ENCODE data around the gene SF1. TPM values are rescaled to one million over a fixed set of nuclear protein-coding genes. Genes with fewer than 3 reads are reported as not detected.

SF1 gene
- total and polyA plus RNA-seq, 2 experiments from 2014 or later: 62.2 to 81.6 TPM

- 34 to 40% methylated on average over 9 of the region's 9 CpGs for WGBS, 2 experiments (ENCODE audit: low coverage in 1 of 2, low lambda C conversion rate in 2 of 2, missing lambda C conversion rate in 2 of 2)
- H3K27ac ChIP-seq: no peak overlapping the region
- no peak for TF ChIP-seq EZH2 (IDR thresholded peaks at IDR 0.05; ENCODE audit: insufficient read depth, poor library complexity, severe bottlenecking)
- TF ChIP-seq EZH2phosphoT487 (IDR thresholded peaks at IDR 0.05; ENCODE audit: insufficient read depth, low read depth): no peak
These were observed 54.2 kb downstream of the SF1 start for GRCh38 chr11:64723907-64724862.

DNA sequence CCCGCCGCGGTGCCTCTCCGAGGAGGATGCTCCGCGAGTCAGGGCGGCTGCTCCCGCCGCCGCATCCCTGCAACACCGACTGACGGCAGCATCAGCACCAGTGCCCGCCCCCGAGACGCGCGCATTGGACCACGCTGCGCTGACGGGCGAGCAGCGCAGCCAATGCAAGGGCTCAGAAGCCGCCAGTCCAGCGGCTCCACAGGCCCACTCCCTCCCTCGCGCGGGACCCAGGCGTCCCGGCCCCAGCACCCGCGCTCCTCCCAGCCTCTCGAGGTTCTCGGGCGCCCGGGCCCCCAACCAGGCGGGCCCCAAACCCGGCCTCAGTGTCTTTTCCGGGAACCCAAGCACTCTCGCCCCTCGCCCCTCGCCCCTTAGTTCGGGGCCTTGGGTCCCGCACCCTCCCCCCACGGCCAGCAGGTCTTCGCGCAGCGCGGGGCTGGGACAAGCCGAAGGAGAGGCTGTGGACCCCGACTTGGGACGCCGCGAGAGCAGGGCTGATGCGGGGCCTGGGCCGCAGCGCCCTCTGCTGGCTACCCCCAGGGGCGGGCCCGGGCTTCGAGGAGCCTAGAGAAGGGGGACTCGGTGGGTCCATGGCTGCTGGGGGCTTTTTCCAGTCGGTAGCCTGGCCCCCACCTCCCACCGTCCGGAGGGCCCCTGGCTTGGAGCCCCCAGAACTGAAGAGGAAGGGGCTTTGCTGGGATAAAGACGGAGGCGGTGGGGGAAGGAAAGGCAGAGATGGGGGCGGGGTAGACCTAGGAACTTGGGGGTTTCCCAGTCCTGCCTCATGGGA is 55.0 kb downstream of the SF1 start, which contains the start of gene NRXN2:
Gene NRXN2 (minus strand): TSS at position 81 of the 790 bp plus-strand sequence. CDS start 9,498 bp downstream, outside the sequence.
- Histone ChIP-seq H3K9me2 (ENCODE audit: insufficient read depth) (no peaks in the 10 kb centered on the region), H3K79me2 (ENCODE audit: insufficient read depth) (no peaks in the 10 kb centered on the region), H3K9ac (peak within 1 kb of the TSS; percentile 84), H3K4me1 (ENCODE audit: insufficient read depth) (no peaks in the 10 kb centered on the region), H3K9me3 (ENCODE audit: low read depth) (no peaks in the 10 kb centered on the region), H2AFZ (peak within 1 kb of the TSS; percentile 100), H3K36me3 (ENCODE audit: low read depth) (no peaks in the 10 kb centered on the region), H3K27ac (no peak within 1 kb of the TSS), H3F3A (ENCODE audit: insufficient read depth) (no peaks in the 10 kb centered on the region), H4K20me1 (ENCODE audit: insufficient read depth) (no peaks in the 10 kb centered on the region), H3K4me2 (ENCODE audit: unreplicated experiment) (peak within 1 kb of the TSS; percentile 98), H3K27me3 (replicated peaks; ENCODE audit: insufficient read depth) (peaks cover 30% of the 10 kb centered on the region), H3K4me3 (peak within 1 kb of the TSS; percentile 89)
- TF ChIP-seq EZH2phosphoT487 (IDR thresholded peaks at IDR 0.05; ENCODE audit: insufficient read depth, low read depth) (no peak), EZH2 (IDR thresholded peaks at IDR 0.05; ENCODE audit: insufficient read depth, poor library complexity, severe bottlenecking) (no peak)
- in situ Hi-C loops (cut with MboI): no loop called here
- 5% methylated on average over 33 to 51 of the region's 66 CpGs for WGBS, 2 experiments (ENCODE audit: low coverage in 1 of 2, low lambda C conversion rate in 2 of 2, missing lambda C conversion rate in 2 of 2)
- peak; percentile 93 for DNase-seq

More at GRCh38 chr11:64723907-64724862, 54.2 kb downstream of the SF1 start:
- Histone ChIP-seq H3K4me3 (no peak overlapping the region), H3K9me3 (ENCODE audit: low read depth) (no peaks in the 10 kb centered on the region), H4K20me1 (ENCODE audit: insufficient read depth) (no peaks in the 10 kb centered on the region), H3K9ac (no peak overlapping the region), H3F3A (ENCODE audit: insufficient read depth) (no peaks in the 10 kb centered on the region), H3K4me2 (ENCODE audit: unreplicated experiment) (no peak overlapping the region), H3K79me2 (ENCODE audit: insufficient read depth) (no peaks in the 10 kb centered on the region), H3K4me1 (ENCODE audit: insufficient read depth) (no peaks in the 10 kb centered on the region), H3K27me3 (replicated peaks; ENCODE audit: insufficient read depth) (peaks cover 21% of the 10 kb centered on the region), H3K9me2 (ENCODE audit: insufficient read depth) (no peaks in the 10 kb centered on the region), H3K36me3 (ENCODE audit: low read depth) (no peaks in the 10 kb centered on the region), H2AFZ (no peak overlapping the region)
- DNase-seq: no peak
- in situ Hi-C loops (cut with MboI): no loop called here

- H3F3A ChIP-seq (ENCODE audit: insufficient read depth): no peaks in the 10 kb centered on the region
- H4K20me1 ChIP-seq (ENCODE audit: insufficient read depth): no peaks in the 10 kb centered on the region
- no peak overlapping the region for H2AFZ ChIP-seq
- no peak overlapping the region for H3K27ac ChIP-seq
- H3K4me3 ChIP-seq: no peak overlapping the region
- H3K4me1 ChIP-seq (ENCODE audit: insufficient read depth): no peaks in the 10 kb centered on the region
- no peaks in the 10 kb centered on the region for H3K79me2 ChIP-seq (ENCODE audit: insufficient read depth)
- no peaks in the 10 kb centered on the region for H3K9me2 ChIP-seq (ENCODE audit: insufficient read depth)
- peaks cover 39% of the 10 kb centered on the region for H3K27me3 ChIP-seq (replicated peaks; ENCODE audit: insufficient read depth)
- in situ Hi-C loops (cut with MboI): no loop called here
- no peak for TF ChIP-seq EZH2 (IDR thresholded peaks at IDR 0.05; ENCODE audit: insufficient read depth, poor library complexity, severe bottlenecking)
- no peak for TF ChIP-seq EZH2phosphoT487 (IDR thresholded peaks at IDR 0.05; ENCODE audit: insufficient read depth, low read depth)
- no peak overlapping the region for H3K9ac ChIP-seq
- no peaks in the 10 kb centered on the region for H3K9me3 ChIP-seq (ENCODE audit: low read depth)
- no peak overlapping the region for H3K4me2 ChIP-seq (ENCODE audit: unreplicated experiment)
- no peak for DNase-seq
- 3 to 9% methylated on average over 18 to 36 of the region's 36 CpGs for WGBS, 2 experiments (ENCODE audit: low coverage in 1 of 2, low lambda C conversion rate in 2 of 2, missing lambda C conversion rate in 2 of 2)
- no peaks in the 10 kb centered on the region for H3K36me3 ChIP-seq (ENCODE audit: low read depth)
These were observed 55.9 kb downstream of the SF1 start for GRCh38 chr11:64722141-64723065.
